Activated CD8-positive, alpha-beta memory T cell treated with anti-CD3 and anti-CD28 coated beads for 48 hours (primary cell): ENCODE measurements around the gene OSBP2.
"Not testable (repeated sequence)": the region's sequence is repeated elsewhere in the genome, so short reads cannot be mapped to it uniquely, and the experiment has no call there.

Experiments
- DNase-seq, 3 experiments: peaks; one replicate each; pipeline ENCODE4 v3.0.0-alpha.2; 2020; ENCODE audit warnings: low read depth in 2 of 3, low spot score in 2 of 3

Gene OSBP2

DNA sequence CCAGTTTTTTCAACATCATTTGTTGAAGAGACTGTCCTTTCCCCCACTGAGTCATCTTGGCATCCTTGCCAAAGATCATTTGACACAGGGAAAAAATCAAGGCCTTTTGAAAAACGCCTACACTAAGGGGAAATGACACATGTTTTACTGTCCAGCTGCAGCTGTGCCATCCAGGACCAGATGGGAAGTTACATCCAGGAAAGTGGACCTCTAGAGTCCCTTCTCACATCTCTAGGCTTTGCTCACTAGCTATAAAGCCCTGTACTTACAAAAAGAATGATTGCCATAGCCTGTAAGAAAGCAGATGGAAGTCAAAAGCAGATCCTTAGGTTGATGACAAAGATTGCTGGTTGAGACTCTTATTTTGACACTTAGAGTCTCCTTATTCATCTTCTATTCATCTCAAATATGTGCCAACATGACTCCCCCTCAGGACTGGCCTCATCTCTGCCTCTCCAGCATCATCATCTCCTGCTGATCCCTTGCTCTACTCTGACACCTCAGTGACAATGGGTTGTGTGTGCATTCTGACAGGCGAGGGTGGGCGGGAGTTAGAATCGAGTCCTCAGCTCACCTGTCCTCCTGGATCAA lies 22.8 kb downstream of the OSBP2 start:
- no peak for DNase-seq

DNA sequence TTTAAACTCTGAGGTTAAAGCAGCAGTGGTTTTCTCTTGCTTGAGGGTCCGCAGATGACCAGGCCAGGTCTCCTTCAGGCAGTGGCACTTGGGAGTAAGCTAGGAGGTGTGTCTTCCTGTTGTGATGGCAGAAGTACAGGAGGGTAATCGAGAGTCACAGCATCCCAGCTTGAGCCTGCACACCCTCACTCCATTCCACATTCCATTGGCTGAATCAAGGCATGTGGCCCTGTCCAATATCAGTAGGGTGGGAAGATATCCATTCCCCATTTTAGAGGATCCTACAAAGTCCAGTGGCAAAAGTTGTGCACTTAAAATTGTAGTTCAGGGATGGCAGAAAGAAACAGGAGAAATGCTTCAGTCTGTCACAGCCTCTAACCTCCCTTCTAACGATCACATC lies 23.3 kb downstream of the OSBP2 start:
- no peak for DNase-seq

DNA sequence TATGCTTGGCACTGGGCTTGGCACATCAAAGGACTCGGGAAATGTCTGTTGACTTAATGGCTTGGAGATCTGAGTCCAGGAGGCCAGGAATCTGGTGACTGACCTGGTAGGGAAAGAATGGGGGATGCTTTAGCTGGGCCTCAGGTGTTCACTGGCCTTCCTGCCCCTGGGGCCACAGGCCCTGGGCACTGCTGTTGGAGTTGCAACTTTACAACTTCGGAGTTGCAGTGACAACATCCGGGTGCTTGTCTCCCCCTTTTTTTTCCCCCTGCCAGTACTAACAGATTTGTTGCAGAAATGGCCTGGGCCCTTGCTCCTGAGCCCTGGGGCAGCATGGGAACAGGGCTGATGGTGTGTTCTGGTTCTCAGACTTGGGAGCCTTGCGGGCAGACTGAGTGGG lies 23.8 kb downstream of the OSBP2 start:
- DNase-seq = no peak

DNA sequence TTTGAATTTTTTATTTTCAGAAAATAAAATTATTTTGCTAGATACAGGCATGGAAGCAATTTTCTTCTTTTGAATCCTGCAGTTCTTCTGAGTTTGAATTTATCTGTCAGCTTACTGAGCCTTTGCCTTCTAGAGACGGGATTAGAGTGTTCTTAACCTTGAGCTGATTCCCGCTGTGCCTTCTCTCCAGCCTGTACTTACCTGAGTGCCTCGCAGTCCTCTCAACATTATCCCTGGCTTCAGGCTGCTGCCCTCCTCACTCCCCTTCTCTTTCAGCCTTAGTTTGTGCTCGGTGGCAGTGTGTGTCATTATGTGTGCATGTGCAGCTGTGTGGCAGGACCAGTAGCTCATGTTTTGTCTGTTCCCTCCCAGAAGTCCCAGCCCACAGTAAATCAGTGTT lies 24.3 kb downstream of the OSBP2 start:
- no peak for DNase-seq

DNA sequence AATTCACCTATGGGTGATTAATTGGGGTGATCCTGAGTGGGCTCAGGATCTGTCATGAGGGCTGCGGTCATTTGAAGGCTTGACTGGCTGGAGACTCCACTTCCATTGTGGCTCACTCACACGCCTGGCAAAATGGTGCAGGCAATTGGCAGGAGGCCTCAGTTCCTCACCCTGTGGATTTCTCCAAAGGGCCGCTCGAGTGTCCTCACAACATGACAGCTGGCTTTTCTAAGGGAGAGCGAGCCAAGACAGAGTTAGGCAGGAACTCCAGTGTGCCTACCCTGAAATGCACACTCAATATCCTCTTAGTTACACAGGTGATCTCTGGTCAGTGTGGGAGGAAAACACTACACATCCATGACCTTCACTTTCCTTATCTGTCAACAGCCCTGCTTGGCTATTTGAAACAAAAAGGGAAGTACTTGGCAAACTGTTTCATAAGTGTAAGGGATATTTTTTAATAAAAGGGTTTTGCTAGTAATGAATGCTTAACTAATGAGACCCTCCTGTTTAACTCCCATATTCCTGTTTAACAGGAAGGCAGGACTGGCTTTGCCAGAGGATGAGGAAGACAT lies 25.7 kb downstream of the OSBP2 start:
- no peak for DNase-seq

DNA sequence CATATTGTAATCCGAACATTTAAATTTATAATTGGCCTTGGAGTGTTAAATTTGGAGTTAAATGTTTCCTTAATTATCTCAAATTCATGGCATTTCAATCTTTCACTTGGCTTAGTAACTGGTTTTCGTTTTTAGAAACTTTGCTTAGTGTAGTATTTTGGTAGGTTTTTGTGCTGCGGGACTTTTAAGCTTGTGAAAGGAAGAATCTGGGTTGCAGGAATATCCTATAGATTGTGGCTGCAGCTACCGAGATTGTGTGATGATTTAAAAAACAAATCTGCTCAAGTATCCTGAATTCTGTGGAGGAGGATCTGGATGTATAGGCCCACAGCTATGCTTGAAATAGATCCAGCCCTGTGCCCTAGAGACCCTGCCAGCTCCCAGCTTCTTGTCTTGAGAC lies 27.1 kb downstream of the OSBP2 start:
- no peak for DNase-seq

DNA sequence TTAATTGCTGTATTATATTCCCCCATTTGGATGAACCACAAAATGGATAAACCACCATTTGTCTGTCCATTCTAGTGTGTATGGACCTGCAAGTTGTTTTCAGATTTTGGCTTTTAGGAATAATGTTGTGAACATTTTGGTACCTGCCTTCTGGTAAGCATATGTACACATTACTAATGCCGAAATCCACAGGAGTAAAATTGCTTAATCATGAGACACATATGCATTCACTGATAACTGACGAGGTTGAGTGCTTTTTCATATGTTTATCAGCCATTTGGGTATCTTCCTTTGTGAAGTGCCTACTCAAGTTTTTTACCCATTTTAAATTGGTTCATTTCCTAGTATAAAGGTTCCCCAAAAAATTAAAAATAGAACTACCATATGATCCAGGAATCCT lies 34.2 kb downstream of the OSBP2 start:
- no peak for DNase-seq

DNA sequence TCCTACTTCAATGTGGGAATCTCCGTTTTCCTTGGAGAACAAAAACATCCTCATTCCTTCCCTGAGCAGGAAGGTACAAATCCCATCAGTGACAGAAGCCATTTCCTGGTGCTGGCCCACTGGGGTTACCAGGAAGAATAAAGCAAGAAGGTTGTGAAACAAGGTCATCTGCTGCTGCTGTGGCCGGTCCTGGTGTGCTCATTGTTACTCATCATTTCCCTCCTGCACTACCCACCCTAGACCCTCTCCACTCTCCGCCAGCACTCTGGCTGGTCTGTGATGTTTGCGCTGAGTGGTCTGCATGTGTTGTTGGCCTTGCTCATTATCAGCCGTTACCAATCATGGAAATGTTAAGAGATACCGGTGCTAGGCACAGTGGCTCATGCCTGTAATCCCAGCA lies 37.0 kb downstream of the OSBP2 start:
- no peak for DNase-seq

DNA sequence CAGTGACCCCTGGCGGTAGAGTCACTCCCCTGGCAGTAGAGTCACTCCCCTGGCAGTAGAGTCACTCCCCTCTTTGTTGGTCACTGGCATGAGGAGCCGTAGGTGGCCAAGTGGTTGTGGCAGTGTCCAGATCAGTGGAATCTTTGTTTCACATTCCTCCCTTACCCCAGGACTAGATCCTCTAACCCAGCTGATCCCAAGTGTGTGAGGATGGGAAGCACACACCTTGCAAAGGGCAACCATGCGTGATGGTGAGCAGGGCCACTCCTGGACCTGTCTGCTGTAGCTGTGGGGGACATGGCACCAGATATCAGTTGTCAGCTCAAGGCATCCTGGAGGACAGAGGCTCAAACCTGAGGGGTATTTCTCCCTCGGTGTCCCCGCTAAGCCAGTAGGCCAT lies 37.8 kb downstream of the OSBP2 start:
- no peak for DNase-seq

DNA sequence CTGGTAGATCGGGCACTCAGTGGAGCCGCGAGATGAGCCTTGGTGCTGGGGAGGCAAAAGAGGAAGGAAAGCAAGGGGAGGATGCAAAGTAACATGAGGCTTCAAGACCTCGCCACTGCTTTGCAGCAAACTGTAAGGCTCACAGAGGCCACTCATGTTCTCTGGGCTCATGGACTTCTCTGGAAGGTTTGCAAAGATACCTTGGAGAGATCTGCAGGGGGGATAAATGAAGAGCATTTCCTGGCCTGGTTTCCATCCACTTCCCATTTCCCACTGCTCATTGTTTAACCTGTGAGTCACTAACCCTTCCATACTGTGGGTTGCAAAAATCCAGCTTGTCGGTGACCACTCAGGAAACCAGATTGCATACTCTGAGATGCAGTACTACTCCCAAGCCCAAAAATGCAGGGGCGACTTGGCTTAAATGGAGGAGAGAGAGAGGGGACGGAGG lies 38.5 kb downstream of the OSBP2 start:
- no peak for DNase-seq

DNA sequence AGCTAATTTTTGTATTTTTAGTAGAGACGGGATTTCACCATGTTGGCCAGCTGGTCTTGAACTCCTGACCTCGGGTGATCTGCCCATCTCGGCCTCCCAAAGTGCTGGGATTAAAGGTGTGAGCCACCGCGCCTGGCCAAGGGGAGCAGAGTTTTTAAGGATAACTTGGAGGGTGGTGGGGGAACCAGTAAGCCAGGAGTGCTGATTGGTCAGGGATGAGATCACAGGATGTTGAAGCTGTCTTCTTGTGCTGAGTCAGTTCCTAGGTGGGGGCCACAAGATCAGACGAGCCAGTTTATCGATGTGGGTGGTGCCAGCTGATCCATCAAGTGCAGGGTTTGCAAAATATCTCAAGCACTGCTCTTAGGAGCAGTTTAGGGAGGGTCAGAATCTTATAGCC lies 45.3 kb downstream of the OSBP2 start:
- DNase-seq = not testable (repeated sequence)

DNA sequence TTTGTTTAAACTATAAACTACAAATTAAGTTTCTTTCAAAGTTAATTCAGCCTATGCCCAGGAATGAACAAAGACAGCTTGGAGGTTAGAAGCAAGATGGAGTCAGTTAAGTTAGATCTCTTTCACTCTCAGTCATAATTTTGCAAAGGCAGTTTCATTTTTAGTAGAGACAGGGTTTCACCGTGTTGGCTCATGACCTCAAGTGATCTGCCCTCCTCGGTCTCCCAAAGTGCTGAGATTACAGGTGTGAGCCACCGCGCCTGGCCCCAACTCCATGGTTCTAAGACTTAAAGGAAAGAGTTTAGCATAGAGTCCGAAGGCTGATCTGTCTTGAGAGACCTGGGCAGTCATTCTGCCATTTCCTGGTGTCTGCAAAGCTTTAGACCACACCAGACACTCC lies 45.8 kb downstream of the OSBP2 start:
- DNase-seq = not testable (repeated sequence)

DNA sequence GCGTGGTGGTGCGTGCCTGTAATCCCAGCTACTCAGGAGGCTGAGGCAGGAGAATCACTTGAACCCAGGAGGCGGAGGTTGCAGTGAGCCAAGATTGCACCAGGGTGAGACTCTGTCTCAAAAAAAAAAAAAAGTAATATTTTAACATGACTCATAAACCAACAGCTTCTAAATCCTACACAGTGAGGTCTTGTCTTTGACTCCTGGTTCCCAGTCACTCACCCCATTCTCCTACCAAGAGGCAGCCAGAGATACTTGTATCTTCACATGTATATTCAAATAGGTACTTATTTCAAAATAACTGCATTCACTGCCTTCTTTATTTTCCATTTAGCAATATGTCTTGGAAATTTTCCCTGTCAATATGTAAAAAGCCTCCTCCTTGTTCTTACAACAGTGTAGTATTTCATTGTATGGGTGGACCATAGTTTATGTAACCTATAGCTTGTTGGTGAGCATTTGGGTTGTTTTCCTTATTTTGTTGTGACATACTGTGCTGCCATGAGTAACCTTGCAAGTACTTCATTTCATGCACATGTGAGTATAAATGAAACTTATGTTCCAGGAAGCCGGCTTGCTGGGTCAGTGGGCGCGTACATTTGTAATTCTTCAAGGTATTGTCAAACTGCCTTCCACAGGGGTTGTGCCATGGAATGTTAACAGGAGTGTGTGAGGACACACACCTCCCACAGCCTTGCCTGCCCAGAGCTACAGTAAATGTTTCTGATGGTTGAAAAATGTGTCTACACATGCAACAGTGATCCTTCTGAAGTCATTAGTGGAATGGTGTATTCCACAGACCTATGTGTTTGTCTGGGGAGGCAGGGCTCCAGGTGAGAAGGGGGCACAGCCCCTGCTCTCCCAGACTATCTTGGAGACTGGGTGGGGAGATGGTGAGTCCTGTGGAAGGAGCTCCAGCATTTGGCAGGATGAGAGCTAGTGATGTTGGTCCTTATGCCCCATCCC lies 47.9 kb downstream of the OSBP2 start:
- DNase-seq = no peak

DNA sequence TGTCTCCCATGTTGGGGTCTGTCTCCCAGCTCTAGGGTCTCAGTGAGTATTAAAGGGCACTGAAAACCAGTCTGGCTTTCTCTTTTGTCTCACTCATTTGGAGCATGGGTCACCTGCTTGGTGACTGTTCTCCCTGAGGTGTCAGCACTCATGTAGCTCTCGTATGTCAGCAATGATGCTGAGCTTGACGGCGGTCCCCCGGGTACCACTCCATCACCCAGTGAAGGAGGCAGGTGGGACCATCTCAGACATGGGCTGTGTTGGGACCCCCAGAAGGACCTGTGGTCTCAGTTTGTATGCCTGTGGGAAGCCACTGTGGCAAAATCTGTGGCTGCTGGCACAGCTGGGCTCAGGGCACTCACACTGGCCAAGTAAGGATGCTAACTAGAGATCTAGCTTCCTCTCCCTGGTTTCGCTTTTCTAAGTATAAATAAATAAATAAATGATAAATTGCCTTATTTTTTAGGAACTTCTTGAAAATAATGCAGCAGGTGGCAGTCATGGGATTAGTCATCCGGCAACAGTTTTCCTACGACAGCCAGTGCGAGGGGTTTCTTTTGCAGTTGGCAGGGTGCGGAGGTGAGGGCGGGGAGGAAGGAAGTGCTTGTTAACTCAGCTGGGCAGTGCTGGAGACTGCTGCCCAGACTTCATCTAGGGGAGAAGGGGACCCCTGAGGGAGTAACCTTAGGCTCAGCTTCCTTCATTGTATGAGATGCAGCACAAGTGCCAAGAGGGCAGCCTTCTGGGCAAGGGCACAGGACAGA lies 48.8 kb downstream of the OSBP2 start:
- no peak for DNase-seq

DNA sequence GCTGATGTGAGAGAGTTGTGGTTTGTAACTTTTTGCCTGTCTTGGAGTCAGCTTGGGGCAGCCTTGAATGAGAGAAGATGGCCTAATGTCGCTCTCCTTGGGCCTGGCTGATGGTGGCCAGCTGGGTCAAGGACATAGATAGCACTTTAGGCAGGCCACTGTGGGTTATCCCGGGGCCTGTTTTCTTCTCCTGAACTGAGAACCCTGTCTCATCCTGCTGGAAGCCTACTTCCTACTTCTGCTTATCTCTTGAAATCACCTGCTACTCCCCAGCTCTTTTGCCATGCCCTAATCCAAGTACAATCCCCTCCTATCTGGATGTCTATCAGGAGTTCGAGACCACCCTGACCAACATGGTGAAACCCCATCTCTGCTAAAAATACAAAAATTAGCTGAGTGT lies 49.5 kb downstream of the OSBP2 start:
- DNase-seq = no peak

DNA sequence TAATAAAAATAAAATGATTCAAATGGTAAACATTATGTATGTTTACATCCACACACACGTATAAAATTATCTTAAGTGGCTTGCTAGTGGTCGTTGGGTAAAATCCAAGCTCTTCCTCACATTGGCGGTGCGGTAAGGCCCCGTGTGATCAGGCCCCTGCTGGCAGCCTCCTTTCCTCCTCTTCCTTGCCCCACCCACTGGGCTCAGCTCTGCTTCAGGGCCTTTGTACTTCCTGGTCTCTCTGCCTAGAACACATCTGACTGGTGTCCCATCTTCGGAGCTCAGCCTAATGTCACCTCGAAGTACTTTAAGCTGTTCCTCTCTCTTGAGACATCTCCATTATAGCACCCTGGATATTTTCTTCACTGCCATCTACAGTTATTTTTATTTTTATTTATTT lies 52.8 kb downstream of the OSBP2 start:
- no peak for DNase-seq

DNA sequence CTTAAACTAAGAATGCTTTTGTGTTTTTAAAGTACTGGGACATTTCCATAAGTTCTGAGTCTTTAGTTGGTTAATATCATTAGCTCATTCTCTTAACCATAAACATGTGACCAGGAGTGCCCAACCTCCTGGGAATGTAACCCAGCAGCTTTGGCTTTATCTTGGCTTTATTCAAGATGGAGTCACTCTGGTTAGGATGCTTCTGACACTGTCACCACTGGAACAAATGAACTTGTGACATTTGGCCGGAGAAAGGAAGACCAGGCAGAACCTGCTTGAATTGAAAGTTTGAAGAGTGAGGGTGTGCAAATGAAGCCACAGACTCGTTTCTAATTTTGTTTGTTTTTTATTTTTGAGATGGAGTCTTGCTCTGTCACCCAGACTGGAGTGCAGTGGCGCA lies 54.6 kb downstream of the OSBP2 start:
- no peak for DNase-seq

DNA sequence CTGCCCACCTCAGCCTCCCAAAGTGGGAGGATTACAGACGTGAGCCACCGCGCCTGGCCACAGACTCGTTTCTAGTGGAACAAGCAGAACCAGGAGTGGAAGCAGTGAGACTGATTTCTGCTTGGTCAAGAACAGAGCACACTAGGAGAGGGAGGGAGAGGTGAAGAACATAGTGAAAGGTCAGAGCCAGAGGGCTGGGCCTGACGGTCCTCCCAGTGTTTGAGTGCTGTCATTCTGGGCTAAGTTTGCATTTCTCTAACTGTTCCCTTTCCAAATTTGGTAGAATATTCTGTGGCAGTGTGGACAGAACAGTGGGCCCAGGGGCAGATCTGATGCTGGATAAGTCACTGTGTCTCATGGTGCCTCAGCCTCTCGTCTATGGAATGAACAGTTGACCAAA lies 55.2 kb downstream of the OSBP2 start:
- no peak for DNase-seq

DNA sequence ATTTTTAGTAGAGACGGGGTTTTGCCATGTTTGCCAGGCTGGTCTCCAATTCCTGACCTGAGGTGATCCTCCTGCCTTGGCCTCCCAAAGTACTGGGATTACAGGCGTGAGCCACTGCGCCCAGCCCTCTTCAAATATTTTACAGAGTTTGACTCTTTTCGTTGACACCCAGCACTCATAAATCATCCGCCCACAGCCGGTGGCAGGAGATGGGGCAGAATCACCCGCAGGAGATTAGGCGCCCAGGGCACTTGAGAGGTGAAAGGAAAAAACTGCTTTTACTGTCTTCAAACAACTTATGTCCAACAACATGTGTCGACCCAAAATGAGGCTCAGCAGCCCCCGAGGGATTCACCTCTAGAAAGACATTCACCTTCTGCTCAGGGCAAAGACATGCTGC lies 56.9 kb downstream of the OSBP2 start:
- no peak for DNase-seq

DNA sequence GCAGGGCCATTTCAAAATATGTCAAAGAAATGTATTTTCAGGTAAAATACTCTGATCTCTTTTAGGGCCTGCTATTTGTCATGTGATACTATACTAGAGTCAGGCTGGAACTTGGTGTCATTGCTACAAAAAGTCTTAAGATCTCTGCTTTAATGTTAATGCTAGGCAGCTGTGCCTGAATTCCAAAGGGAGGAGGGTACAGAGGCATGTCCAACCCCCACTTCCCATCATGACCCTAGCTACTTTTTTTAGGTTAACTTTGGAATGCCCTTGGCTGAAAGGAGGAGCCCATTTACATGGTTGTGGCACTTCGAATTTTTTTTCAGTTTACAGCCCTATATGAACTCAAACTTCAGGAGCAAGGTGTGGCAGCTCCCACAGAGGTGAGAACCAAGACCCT lies 58.1 kb downstream of the OSBP2 start:
- DNase-seq = no peak

DNA sequence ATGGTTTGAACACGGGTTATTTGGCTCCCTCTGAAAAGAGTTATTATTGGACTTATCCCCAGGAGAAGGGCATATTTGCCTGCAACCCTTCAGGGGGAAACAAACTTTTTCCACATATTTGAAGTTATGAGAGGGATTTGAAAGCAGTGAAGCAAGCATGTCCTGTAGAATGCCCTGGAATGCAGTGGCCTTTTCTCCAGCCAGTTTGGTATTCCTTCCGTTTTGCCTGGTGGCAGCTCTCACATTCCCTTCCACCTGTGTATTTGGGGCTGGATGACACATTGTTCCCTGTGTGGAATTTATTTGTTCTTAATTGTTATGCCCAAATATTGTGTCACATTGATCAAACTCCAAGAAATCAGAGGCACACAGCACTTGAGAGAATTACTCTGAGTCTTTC lies 59.0 kb downstream of the OSBP2 start:
- no peak for DNase-seq

DNA sequence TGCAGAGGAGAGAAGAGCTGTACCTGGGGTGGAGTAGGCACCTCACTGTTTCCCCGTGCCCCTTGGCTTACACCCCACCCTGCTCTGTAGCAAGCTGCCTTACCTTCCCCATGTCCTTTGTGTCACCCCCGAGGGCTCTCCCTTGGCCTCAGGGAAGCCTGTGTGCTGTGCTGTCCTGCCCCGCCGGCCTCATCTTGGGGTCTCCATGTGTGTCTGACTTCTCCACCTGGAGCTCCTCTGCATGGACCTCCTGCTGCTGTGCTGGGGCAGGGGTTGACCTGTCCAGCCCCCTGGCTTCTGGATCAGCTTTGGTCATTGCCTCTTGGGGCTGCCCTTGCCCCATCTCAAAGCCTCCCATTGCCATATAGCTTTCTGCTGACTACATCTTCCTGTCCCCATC lies 59.8 kb downstream of the OSBP2 start:
- no peak for DNase-seq
